OCI-LY3 (cell line): Measurements from ENCODE around the gene RC3H1.

Experiments
- H2AFZ ChIP-seq: fragments of 200-600, 300-600 bp; shearing (Covaris generic); 2 replicates; pipeline ENCODE4 v1.6.0; 2014; ENCODE audit warnings: antibody characterized with exemption, low read depth, low read length
- H3K27ac ChIP-seq: fragments of 200-600, 300-600 bp; sonication (generic); 2 replicates; pipeline ENCODE4 v1.5.1; 2014; ENCODE audit warnings: mild to moderate bottlenecking, low read length, moderate library complexity, mixed read lengths
- H3K27me3 ChIP-seq: fragments of 200-600, 300-600 bp; sonication (generic); 2 replicates; pipeline ENCODE4 v1.6.1; 2014; ENCODE audit warnings: low read depth, low read length, mixed read lengths
- H3K36me3 ChIP-seq: fragments of 200-600, 300-600 bp; sonication (generic); replicated peaks from 2 replicates; pipeline ENCODE3; 2014; ENCODE audit warnings: low read depth, low read length, mixed read lengths
- H3K4me1 ChIP-seq: fragments of 300-600, 200-600 bp; sonication (generic); 2 replicates; pipeline ENCODE4 v1.6.1; 2014; ENCODE audit warnings: low read length, mixed read lengths
- H3K4me2 ChIP-seq: fragments of 200-600, 300-600 bp; sonication (generic); 2 replicates; pipeline ENCODE4 v1.6.1; 2014; ENCODE audit warnings: low read length, mixed read lengths
- H3K4me3 ChIP-seq: fragments of 300-600, 200-600 bp; sonication (generic); 2 replicates; pipeline ENCODE4 v1.5.1; 2014; ENCODE audit warnings: antibody characterized with exemption, mild to moderate bottlenecking, low read length, moderate library complexity
- H3K79me2 ChIP-seq: fragments of 300-600, 200-600 bp; shearing (Covaris generic); 2 replicates; pipeline ENCODE4 v1.6.1; 2014; ENCODE audit warnings: mild to moderate bottlenecking, low read length, mixed read lengths
- H3K9ac ChIP-seq: fragments of 300-600, 200-600 bp; shearing (Covaris generic); 2 replicates; pipeline ENCODE4 v1.6.0; 2014; ENCODE audit warnings: mild to moderate bottlenecking, low read length, moderate library complexity
- H3K9me3 ChIP-seq: fragments of 200-600, 300-600 bp; shearing (Covaris generic); 2 replicates; pipeline ENCODE4 v1.6.1; 2014; ENCODE audit warnings: low read length, mixed read lengths; ENCODE audit not compliant: insufficient read depth
- H4K20me1 ChIP-seq: fragments of 200-600, 300-600 bp; sonication (generic); 2 replicates; pipeline ENCODE4 v1.6.1; 2016; ENCODE audit warnings: low read length, mixed read lengths; ENCODE audit not compliant: insufficient read depth
- CTCF ChIP-seq: fragments of 200-600, 300-600 bp; sonication (generic); IDR thresholded peaks from 2 replicates; pipeline ENCODE4 v1.5.1; 2014; ENCODE audit warnings: antibody characterized with exemption, low read length, low read depth
- EZH2phosphoT487 ChIP-seq: fragments of 200-600 bp; shearing (Covaris generic); IDR thresholded peaks from 2 replicates; pipeline ENCODE4 v1.6.1; 2018; ENCODE audit warnings: antibody characterized with exemption, mixed run types, low read depth

Gene RC3H1

GRCh38 chr1:174022080-174022975 is at the start of gene RC3H1:
RC3H1 (minus strand) TSS chr1:174022357; CDS start chr1:173992985, 29,372 bp downstream.
- Histone ChIP-seq H3K4me3 (peak within 1 kb of the TSS; percentile 85), H3K9ac (peak within 1 kb of the TSS; percentile 81), H3K4me2 (peak within 1 kb of the TSS; percentile 85), H4K20me1 (peaks cover 38% of the 10 kb centered on the region), H3K27me3 (no peaks in the 10 kb centered on the region), H3K9me3 (no peaks in the 10 kb centered on the region), H3K27ac (peak within 1 kb of the TSS; percentile 51), H3K36me3 (peaks cover 14% of the 10 kb centered on the region), H3K4me1 (peaks cover 26% of the 10 kb centered on the region), H2AFZ (peak within 1 kb of the TSS; percentile 88), H3K79me2 (peaks cover 48% of the 10 kb centered on the region)
- TF ChIP-seq EZH2phosphoT487 (no peak), CTCF (no peak)

- 0 out of 2 replicates have a peak, but pooled peaks cover 5% of the 10 kb centered on the region for H3K27me3 ChIP-seq
- no peak overlapping the region for H3K9ac ChIP-seq
- H3K4me2 ChIP-seq = no peak overlapping the region
- H3K4me1 ChIP-seq = peaks cover 12% of the 10 kb centered on the region
- H3K4me3 ChIP-seq = no peak overlapping the region
- no peaks in the 10 kb centered on the region for H3K79me2 ChIP-seq
- H3K27ac ChIP-seq = no peak overlapping the region
- H3K9me3 ChIP-seq = no peaks in the 10 kb centered on the region
- H3K36me3 ChIP-seq = no peaks in the 10 kb centered on the region
- no peak for TF ChIP-seq EZH2phosphoT487
- no peaks in the 10 kb centered on the region for H4K20me1 ChIP-seq
- no peak overlapping the region for H2AFZ ChIP-seq
Observed at GRCh38 chr1:174070614-174071013, 48.5 kb upstream of the RC3H1 start.

- Histone ChIP-seq H3K4me2 (no peak overlapping the region), H3K27me3 (0 out of 2 replicates have a peak, but pooled peaks cover 5% of the 10 kb centered on the region), H4K20me1 (no peaks in the 10 kb centered on the region), H2AFZ (no peak overlapping the region), H3K36me3 (no peaks in the 10 kb centered on the region), H3K9ac (no peak overlapping the region), H3K27ac (no peak overlapping the region), H3K79me2 (no peaks in the 10 kb centered on the region), H3K9me3 (no peaks in the 10 kb centered on the region), H3K4me1 (peaks cover 8% of the 10 kb centered on the region), H3K4me3 (no peak overlapping the region)
- TF ChIP-seq EZH2phosphoT487 = no peak
- TF ChIP-seq CTCF = no peak
Observed at GRCh38 chr1:174068000-174068399, 45.8 kb upstream of the RC3H1 start.

- no peak overlapping the region for H3K4me3 ChIP-seq
- no peaks in the 10 kb centered on the region for H3K9me3 ChIP-seq
- no peaks in the 10 kb centered on the region for H3K79me2 ChIP-seq
- H3K27me3 ChIP-seq = no peaks in the 10 kb centered on the region
- H3K9ac ChIP-seq = no peak overlapping the region
- no peak overlapping the region for H2AFZ ChIP-seq
- no peaks in the 10 kb centered on the region for H4K20me1 ChIP-seq
- H3K36me3 ChIP-seq = no peaks in the 10 kb centered on the region
- no peaks in the 10 kb centered on the region for H3K4me1 ChIP-seq
- H3K4me2 ChIP-seq = no peak overlapping the region
- no peak overlapping the region for H3K27ac ChIP-seq
- no peak for TF ChIP-seq CTCF
- no peak for TF ChIP-seq EZH2phosphoT487
Observed at GRCh38 chr1:174060090-174060489, 37.9 kb upstream of the RC3H1 start.
